Activated CD8-positive, alpha-beta T cell treated with anti-CD3 and anti-CD28 coated beads, Interleukin-2, amount 10 ng/mL, durations not matched to agents 7 days and 5 days (primary cell): ENCODE measurements around the gene KLK10. TPM values are rescaled to one million over a fixed set of nuclear protein-coding genes. Genes with fewer than 3 reads are reported as not detected.
"Not testable (repeated sequence)": the region's sequence is repeated elsewhere in the genome, so short reads cannot be mapped to it uniquely, and the experiment has no call there.

ENCODE experiments used
- ATAC-seq: fragments of 150-1000 bp; cut with Tn5 transposase; one replicate; pipeline ENCODE4 v1.10.0; 2021; ENCODE audit warnings: moderate library complexity
- CTCF ChIA-PET: fragments of 350-600 bp; sonication (Branson Sonifier 250); formaldehyde crosslinking; loops from one replicate; lab custom pipeline; 2021; ENCODE audit warnings: antibody characterized with exemption; lab: Charles Lee
- POLR2A ChIA-PET: fragments of 350-600 bp; sonication (Branson Sonifier 250); formaldehyde crosslinking; loops from one replicate; lab custom pipeline; 2021; ENCODE audit warnings: antibody characterized with exemption; lab: Charles Lee
- DNase-seq: peaks from one replicate; pipeline ENCODE4 v3.0.0-alpha.2; 2020
- H3K27ac Mint-ChIP-seq: one replicate; pipeline ENCODE4 v1.8.0; 2021; ENCODE audit warnings: mild to moderate bottlenecking, mixed read lengths
- H3K27me3 Mint-ChIP-seq: one replicate; pipeline ENCODE4 v1.8.0; 2021; ENCODE audit warnings: low read depth, mixed read lengths
- H3K36me3 Mint-ChIP-seq: one replicate; pipeline ENCODE4 v1.8.0; 2021; ENCODE audit warnings: low read depth, mixed read lengths
- H3K4me1 Mint-ChIP-seq: one replicate; pipeline ENCODE4 v1.8.0; 2021; ENCODE audit warnings: low read depth, mixed read lengths
- H3K4me3 Mint-ChIP-seq: one replicate; pipeline ENCODE4 v1.8.0; 2021; ENCODE audit warnings: mild to moderate bottlenecking, mixed read lengths
- H3K9me3 Mint-ChIP-seq: one replicate; pipeline ENCODE4 v1.8.0; 2022; ENCODE audit warnings: mixed read lengths; ENCODE audit not compliant: insufficient read depth
- total RNA-seq, 2 experiments: library from RNA; stranded (reverse); gene quantifications; one replicate each; pipeline ENCODE4 v1.2.3, GENCODE V29; 2021

Gene KLK10
- total RNA-seq, 2 experiments from 2014 or later = not detected

- ChIA-PET CTCF (no interaction called here), POLR2A (no interaction called here)
Measured at GRCh38 chr19:50994129-50994528, 25.4 kb downstream of the KLK10 start.

GRCh38 chr19:50992666-50993035, 26.9 kb downstream of the KLK10 start:
- no peak for ATAC-seq
- Mint-ChIP-seq H3K4me1 (no peaks in the 10 kb centered on the region), H3K4me3 (no peak overlapping the region), H3K27ac (no peak overlapping the region), H3K9me3 (no peaks in the 10 kb centered on the region), H3K27me3 (peaks cover 16% of the 10 kb centered on the region), H3K36me3 (no peaks in the 10 kb centered on the region)
- DNase-seq = no peak
- ChIA-PET POLR2A (no interaction called here), CTCF (no interaction called here)

More at GRCh38 chr19:50994129-50994528, 25.4 kb downstream of the KLK10 start:
- no peaks in the 10 kb centered on the region for H3K36me3 Mint-ChIP-seq
- H3K4me1 Mint-ChIP-seq = no peaks in the 10 kb centered on the region
- no peak overlapping the region for H3K27ac Mint-ChIP-seq
- no peaks in the 10 kb centered on the region for H3K9me3 Mint-ChIP-seq
- peaks cover 9% of the 10 kb centered on the region for H3K27me3 Mint-ChIP-seq
- H3K4me3 Mint-ChIP-seq = no peak overlapping the region
- no peak for ATAC-seq
- no peak for DNase-seq

DNA sequence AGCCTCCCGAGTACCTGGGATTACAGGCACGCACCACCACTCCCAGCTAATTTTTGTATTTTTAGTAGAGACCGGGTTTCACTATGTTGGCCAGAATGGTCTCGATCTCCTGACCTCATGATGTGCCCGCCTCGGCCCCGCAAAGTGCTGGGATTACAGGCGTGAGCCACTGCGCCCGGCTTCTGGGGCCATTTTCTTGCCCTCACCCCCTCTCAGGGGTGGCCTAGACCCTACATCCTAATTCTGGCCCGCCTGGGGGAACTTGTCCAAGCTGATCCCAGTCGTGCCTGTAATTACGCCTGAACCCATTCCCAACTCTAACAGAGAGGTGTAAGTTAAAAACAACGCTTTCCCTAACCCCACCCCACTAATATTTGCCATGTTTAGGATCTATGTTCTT, 35.1 kb downstream of the KLK10 start:
- POLR2A ChIA-PET, ATAC-seq: not testable (repeated sequence)
- H3K27me3 Mint-ChIP-seq = peaks cover 25% of the 10 kb centered on the region

GRCh38 chr19:50983625-50984292, 35.8 kb downstream of the KLK10 start, which contains the start of gene KLK7:
KLK7 (minus strand) TSS chr19:50983917; CDS start chr19:50982399, 1,518 bp downstream.
- Mint-ChIP-seq H3K27ac (no peak within 1 kb of the TSS), H3K36me3 (no peaks in the 10 kb centered on the region), H3K4me3 (no peak within 1 kb of the TSS), H3K4me1 (no peaks in the 10 kb centered on the region), H3K9me3 (no peaks in the 10 kb centered on the region), H3K27me3 (peaks cover 21% of the 10 kb centered on the region)
- DNase-seq = no peak
- ChIA-PET CTCF (no interaction called here), POLR2A (no interaction called here)
- no peak for ATAC-seq

More for the DNA sequence above, 35.1 kb downstream of the KLK10 start:
- H3K36me3 Mint-ChIP-seq, DNase-seq, H3K4me3 Mint-ChIP-seq, CTCF ChIA-PET, H3K9me3 Mint-ChIP-seq, H3K4me1 Mint-ChIP-seq, H3K27ac Mint-ChIP-seq: not testable (repeated sequence)

DNA sequence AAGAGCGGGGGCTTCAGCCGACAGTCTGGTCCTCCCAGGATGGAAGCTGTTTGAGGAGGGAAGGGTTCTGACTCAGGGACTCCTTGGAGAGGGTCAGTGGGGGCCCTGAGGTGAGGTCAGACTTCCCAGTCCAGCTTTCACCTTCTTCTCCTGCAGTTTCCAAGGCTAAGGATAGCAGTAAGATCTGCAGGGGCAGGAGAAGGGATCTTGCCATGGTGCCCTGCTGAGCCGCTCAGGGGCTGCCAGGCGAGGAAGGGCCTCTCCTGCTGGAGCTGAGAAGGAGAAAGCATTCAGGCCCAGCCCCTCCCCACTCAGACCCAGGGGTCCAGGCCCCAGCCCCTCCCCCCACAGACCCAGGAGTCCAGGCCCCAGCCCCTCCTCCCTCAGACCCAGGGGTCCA, 37.3 kb downstream of the KLK10 start:
- Mint-ChIP-seq H3K9me3 (no peaks in the 10 kb centered on the region), H3K27ac (no peak overlapping the region), H3K4me1 (no peaks in the 10 kb centered on the region), H3K36me3 (no peaks in the 10 kb centered on the region), H3K4me3 (no peak overlapping the region), H3K27me3 (peaks cover 12% of the 10 kb centered on the region)
- POLR2A ChIA-PET = no interaction called here
- ATAC-seq (no peak), DNase-seq (no peak)
- CTCF ChIA-PET = no interaction called here

DNA sequence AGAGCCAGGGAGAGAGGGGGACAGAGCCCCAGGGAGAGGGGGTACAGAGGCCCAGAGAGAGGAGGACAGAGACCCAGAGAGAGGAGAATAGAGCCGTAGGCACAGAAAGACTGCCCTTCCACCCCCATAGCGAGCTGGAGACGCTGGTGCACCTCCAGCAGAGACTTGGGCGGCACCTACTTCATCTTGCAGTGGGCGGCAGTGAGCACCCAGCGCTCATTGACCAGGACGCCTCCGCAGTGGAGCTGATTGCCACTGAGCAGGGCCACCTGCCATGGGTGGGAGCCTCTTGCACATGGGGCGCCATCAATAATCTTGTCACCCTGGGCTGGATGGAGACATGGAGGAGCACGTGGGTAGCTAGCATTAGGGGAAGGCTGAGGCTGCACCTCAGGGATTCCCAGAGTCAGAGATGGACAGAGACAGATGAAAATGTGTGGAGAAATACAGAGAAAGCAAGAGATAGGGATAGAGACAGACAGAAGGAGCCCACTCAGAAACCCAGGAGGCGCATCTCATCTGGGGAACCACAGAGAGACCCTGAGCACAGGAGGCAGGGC, 37.8 kb downstream of the KLK10 start:
- no peak overlapping the region for H3K4me3 Mint-ChIP-seq
- no peak overlapping the region for H3K27ac Mint-ChIP-seq
- ChIA-PET POLR2A (no interaction called here), CTCF (no interaction called here)
- H3K9me3 Mint-ChIP-seq = no peaks in the 10 kb centered on the region
- ATAC-seq = no peak
- no peak for DNase-seq
- no peaks in the 10 kb centered on the region for H3K4me1 Mint-ChIP-seq
- H3K27me3 Mint-ChIP-seq = peaks cover 12% of the 10 kb centered on the region
- no peaks in the 10 kb centered on the region for H3K36me3 Mint-ChIP-seq

GRCh38 chr19:50980208-50980607, 39.3 kb downstream of the KLK10 start:
- DNase-seq (no peak), ATAC-seq (no peak)
- POLR2A ChIA-PET = no interaction called here
- H3K4me1 Mint-ChIP-seq = no peaks in the 10 kb centered on the region
- H3K27me3 Mint-ChIP-seq = peaks cover 13% of the 10 kb centered on the region
- CTCF ChIA-PET = no interaction called here
- no peak overlapping the region for H3K27ac Mint-ChIP-seq
- no peak overlapping the region for H3K4me3 Mint-ChIP-seq
- no peaks in the 10 kb centered on the region for H3K36me3 Mint-ChIP-seq
- no peaks in the 10 kb centered on the region for H3K9me3 Mint-ChIP-seq

GRCh38 chr19:50979758-50980157, 39.8 kb downstream of the KLK10 start:
- Mint-ChIP-seq H3K4me1 (no peaks in the 10 kb centered on the region), H3K27me3 (peaks cover 9% of the 10 kb centered on the region), H3K4me3 (no peak overlapping the region), H3K27ac (no peak overlapping the region), H3K36me3 (no peaks in the 10 kb centered on the region), H3K9me3 (no peaks in the 10 kb centered on the region)
- ChIA-PET POLR2A (interaction anchor here (0.6 kb wide), 1 partner anchor 594 kb away, joined by 3 read pairs; no protein-coding TSS in a partner anchor), CTCF (no interaction called here)
- no peak for DNase-seq
- no peak for ATAC-seq

DNA sequence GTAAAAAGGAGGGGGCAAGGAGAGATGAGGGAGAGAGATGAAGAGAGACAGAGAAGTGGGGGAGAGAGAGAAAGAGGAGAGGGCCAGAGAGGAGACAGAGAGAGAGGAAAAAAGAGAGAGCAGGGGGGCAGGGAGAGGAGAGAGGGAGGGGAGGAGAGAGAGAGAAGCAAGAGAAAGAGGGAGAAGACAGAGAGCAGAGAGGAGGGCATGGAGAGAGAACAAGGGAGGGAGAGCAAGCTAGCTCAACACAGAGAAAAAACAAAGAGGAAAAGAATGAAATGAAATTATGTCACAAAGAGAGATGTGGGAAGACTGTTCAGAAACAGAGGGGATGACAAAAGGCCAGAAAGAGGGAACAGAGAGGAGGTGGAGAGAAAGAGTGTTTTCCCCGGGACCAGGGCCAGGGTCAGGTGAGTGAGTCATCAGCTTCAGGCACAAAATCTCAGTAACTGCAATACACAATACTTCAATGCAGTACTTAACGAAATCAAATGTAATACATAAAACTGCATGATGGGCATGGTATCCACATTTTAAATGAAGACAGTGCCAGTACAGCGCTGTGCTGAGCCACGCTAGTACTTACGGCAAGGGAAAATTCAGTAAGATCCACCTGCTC, 40.6 kb downstream of the KLK10 start:
- H3K36me3 Mint-ChIP-seq = no peaks in the 10 kb centered on the region

GRCh38 chr19:50977626-50978025, 41.9 kb downstream of the KLK10 start:
- ChIA-PET POLR2A (interaction anchor here (0.7 kb wide), 1 partner anchor 36 kb away, joined by 3 read pairs; no protein-coding TSS in a partner anchor), CTCF (no interaction called here)
- ATAC-seq (no peak), DNase-seq (no peak)
- Mint-ChIP-seq H3K36me3 (no peaks in the 10 kb centered on the region), H3K9me3 (no peaks in the 10 kb centered on the region), H3K4me3 (no peak overlapping the region), H3K27me3 (peaks cover 8% of the 10 kb centered on the region), H3K27ac (no peak overlapping the region), H3K4me1 (no peaks in the 10 kb centered on the region)

More for the DNA sequence above, 40.6 kb downstream of the KLK10 start:
- Mint-ChIP-seq H3K27me3 (peaks cover 7% of the 10 kb centered on the region), H3K27ac (no peak overlapping the region), H3K4me3 (no peak overlapping the region), H3K4me1 (no peaks in the 10 kb centered on the region), H3K9me3 (no peaks in the 10 kb centered on the region)
- ATAC-seq (no peak), DNase-seq (no peak)
- POLR2A ChIA-PET = interaction anchor here (0.6 kb wide), 1 partner anchor 595 kb away, joined by 3 read pairs; no protein-coding TSS in a partner anchor
- CTCF ChIA-PET = no interaction called here

- H3K27ac Mint-ChIP-seq = no peak overlapping the region
- ATAC-seq (no peak), DNase-seq (no peak)
- POLR2A ChIA-PET = no interaction called here
- peaks cover 5% of the 10 kb centered on the region for H3K27me3 Mint-ChIP-seq
- CTCF ChIA-PET = no interaction called here
- no peaks in the 10 kb centered on the region for H3K4me1 Mint-ChIP-seq
- no peak overlapping the region for H3K4me3 Mint-ChIP-seq
- H3K9me3 Mint-ChIP-seq = no peaks in the 10 kb centered on the region
- H3K36me3 Mint-ChIP-seq = no peaks in the 10 kb centered on the region
Measured at GRCh38 chr19:50975766-50976165, 43.7 kb downstream of the KLK10 start.
